Fibroblast of lung (primary cell): ENCODE results near the gene GORAB.

Source experiments
- EZH2 ChIP-seq: IDR thresholded peaks from 2 replicates; pipeline ENCODE4 v1.5.1; 2012; ENCODE audit warnings: low read length, control low read depth, mild to moderate bottlenecking; ENCODE audit errors: missing control alignments
- TF ChIP-seq, protein P1 (sequence below), 2 donors: IDR thresholded peaks in 1 of 2; conservative IDR thresholded peaks in 1 of 2; 1 replicate in 1 of 2; 2 replicates in 1 of 2; pipeline ENCODE4 v1.5.1; 2011 to 2012; ENCODE audit warnings: low read length in 2 of 2, control low read depth in 1 of 2, inconsistent platforms in 1 of 2, low read depth in 1 of 2, mild to moderate bottlenecking in 1 of 2

DNA sequence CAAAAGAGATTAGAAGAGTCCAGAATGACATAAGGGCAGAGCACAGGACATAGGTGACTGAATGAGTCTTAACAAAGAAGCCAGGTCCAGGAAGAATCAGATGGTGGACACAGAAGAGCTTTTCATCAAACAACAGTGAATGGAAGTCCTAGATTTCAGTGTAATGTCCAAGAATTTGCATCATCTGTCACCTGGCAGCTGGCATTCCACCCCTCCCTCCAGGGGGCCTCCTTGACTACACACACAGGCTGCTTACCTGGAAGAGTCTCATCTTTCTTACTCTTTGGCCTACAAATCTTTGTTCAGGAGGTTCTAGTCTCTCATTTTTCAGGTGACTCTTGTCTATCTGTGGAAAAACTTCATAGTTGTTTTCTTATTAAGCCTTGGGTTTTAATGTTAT, 36.2 kb downstream of the GORAB start:
- TF ChIP-seq, protein P1, sequence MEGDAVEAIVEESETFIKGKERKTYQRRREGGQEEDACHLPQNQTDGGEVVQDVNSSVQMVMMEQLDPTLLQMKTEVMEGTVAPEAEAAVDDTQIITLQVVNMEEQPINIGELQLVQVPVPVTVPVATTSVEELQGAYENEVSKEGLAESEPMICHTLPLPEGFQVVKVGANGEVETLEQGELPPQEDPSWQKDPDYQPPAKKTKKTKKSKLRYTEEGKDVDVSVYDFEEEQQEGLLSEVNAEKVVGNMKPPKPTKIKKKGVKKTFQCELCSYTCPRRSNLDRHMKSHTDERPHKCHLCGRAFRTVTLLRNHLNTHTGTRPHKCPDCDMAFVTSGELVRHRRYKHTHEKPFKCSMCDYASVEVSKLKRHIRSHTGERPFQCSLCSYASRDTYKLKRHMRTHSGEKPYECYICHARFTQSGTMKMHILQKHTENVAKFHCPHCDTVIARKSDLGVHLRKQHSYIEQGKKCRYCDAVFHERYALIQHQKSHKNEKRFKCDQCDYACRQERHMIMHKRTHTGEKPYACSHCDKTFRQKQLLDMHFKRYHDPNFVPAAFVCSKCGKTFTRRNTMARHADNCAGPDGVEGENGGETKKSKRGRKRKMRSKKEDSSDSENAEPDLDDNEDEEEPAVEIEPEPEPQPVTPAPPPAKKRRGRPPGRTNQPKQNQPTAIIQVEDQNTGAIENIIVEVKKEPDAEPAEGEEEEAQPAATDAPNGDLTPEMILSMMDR (conservative IDR thresholded peaks at IDR 0.05 in 1 of 2, IDR thresholded peaks at IDR 0.05 in 1 of 2; ENCODE audit: low read depth in 1 of 2, low read length in 2 of 2): no peak
- no peak for TF ChIP-seq EZH2
